GM19438 (cell line): Measurements from ENCODE around the gene EP400.

Source experiments
- ATAC-seq: cut with Tn5 transposase; IDR thresholded peaks from one replicate; pipeline ENCODE4 v1.9.1; 2021; ENCODE audit warnings: low read depth; ENCODE audit not compliant: unreplicated experiment

The EP400 gene

GRCh38 chr12:131912518-131913274 is 37.0 kb upstream of the EP400 start:
- no peak for ATAC-seq

DNA sequence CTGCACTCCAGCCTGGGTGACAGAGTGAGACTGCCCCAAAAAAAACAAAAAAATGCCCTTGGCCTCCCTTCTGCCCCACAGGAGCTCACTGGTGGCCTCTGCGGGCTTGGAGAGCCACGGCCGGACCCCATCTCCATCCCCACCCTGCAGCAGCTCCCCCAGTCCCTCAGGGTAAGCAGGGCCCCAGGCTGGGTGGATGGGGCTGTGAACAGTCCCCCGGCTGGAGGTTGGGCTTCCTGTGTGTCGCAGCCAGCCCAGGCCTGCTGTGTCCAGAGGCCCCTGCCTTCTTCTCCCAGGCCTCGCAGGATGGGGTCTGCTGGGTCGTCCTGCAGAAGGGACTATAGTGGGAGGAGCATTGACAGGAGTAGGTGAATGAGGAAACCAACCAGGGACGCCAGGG is 36.1 kb upstream of the EP400 start:
- no peak for ATAC-seq

- no peak for ATAC-seq
Observed at GRCh38 chr12:131914179-131914702, 35.5 kb upstream of the EP400 start.

GRCh38 chr12:131915000-131915689 is 34.6 kb upstream of the EP400 start:
- no peak for ATAC-seq

DNA sequence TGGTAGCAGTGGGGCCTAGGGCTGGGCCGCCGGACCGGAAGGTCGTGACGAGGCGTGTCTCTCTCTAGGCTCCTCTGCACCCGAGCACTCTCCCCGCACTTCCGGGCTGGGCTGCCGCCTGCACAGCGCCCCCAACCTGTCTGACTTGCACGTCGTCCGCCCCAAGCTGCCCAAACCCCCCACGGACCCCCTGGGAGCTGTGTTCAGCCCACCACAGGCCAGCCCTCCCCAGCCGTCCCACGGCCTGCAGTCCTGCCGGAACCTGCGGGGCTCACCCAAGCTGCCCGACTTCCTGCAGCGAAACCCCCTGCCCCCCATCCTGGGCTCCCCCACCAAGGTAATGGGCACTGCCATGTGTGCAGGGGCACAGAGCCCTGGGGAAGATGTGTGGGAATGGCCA is 33.9 kb upstream of the EP400 start:
- no peak for ATAC-seq

DNA sequence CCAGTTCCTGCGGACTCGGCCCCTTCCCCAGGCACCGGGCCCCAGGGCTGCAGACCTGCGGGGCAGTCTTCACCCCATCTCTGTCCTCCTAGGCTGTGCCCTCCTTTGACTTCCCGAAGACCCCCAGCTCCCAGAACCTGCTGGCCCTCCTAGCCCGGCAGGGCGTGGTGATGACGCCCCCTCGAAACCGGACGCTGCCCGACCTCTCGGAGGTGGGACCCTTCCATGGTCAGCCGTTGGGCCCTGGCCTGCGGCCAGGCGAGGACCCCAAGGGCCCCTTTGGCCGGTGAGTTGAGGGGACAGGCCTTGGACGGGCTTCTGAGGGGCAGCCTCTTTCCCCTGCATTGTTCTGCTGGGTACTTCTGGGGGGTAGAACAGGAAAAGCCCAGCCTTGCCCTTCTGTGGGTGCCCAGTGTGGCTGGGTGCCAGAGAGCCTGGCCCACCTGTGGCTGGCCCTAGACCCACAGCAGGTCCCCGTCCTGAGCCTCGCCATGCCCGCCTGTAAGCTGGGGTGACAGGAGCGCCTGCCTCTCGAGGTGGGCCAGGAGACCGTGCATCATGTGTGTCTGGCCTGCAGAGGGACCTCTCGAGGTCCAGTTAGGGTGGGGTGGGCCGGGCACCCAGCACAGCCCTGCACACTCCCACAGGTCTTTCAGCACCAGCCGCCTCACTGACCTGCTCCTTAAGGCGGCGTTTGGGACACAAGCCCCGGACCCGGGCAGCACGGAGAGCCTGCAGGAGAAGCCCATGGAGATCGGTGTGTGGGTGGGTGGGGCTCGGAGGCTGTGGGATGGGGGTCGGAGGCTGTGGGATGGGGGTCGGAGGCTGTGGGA is 33.2 kb upstream of the EP400 start:
- no peak for ATAC-seq

- ATAC-seq, result no peak
Observed at GRCh38 chr12:131917139-131917710, 32.5 kb upstream of the EP400 start.

DNA sequence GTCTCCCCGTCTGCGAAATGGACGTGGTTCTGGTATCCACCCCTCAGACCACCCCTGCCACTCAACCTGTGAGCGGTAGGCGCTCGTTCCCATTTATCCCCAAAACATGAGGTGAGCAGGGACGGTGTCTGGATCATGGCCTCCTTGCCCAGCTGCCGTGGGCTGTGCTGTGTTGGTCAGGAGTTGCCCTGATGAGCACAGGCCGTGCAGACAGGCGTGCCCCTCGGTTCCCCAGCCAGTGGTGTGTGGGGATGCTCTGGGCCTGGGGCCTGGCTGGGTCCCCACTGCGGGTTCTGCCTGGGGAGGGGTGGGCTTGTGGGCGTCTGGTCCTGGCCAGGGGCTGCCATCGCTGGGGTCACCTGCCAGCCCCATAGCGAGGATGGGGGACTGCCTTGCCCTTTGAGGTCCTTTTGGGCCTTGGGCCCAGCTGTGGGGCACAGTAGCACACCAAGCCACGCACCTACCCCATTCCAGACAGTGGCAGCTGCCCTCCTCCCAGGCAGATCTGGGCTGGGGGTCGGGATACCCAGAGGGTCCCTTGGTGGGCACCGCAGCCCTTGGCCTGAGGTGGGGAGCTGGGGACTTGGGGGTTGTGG is 31.9 kb upstream of the EP400 start:
- no peak for ATAC-seq

GRCh38 chr12:131918311-131919050 is 31.3 kb upstream of the EP400 start:
- no peak for ATAC-seq

- ATAC-seq, result no peak
Observed at GRCh38 chr12:131919051-131919347, 30.7 kb upstream of the EP400 start.

- ATAC-seq, result no peak
Observed at GRCh38 chr12:131919366-131920156, 30.2 kb upstream of the EP400 start.

GRCh38 chr12:131920157-131920508 is 29.6 kb upstream of the EP400 start:
- no peak for ATAC-seq

DNA sequence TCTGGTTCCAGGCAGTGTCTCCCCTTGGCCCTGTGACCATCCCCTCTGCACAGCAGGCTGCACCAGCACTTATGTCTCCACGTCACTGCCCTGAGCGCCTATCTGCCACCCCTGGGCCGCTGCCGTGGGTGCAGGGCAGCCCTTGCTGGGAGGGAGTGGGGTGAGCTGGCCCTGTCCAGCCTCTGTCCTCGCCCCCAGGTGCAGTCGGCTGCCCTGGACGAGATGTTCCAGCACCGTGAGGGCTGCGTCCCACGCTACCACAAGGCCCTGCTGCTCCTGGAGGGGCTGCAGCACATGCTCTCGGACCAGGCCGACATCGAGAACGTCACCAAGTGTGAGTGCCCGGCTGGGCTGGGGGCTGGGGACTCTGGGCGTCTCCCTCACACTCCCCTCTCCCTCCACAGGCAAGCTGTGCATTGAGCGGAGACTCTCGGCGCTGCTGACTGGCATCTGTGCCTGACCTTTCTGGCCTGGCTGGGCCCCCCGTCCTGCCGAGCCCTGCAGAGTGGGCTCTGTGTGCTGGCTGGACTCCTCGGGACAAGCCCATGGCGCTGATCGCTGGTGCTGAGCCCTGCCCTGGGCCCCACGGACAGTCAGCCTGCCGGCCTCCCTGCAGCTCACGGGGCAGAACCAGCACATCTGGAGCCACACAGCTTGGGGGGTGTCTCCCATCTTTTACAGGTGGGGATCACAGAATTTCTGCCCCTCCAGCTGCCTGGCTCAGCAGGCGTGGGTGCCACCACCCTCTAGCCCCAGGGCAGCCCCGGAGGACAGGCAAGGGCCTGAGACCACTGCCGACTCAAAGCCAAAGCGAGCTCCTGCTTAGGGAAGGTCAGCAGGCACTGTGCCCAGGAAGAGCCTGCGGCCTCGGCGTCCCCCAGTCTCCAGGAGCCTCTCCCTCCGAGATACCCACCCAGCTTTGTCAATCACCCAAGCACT is 28.6 kb upstream of the EP400 start:
- ATAC-seq, result no peak

DNA sequence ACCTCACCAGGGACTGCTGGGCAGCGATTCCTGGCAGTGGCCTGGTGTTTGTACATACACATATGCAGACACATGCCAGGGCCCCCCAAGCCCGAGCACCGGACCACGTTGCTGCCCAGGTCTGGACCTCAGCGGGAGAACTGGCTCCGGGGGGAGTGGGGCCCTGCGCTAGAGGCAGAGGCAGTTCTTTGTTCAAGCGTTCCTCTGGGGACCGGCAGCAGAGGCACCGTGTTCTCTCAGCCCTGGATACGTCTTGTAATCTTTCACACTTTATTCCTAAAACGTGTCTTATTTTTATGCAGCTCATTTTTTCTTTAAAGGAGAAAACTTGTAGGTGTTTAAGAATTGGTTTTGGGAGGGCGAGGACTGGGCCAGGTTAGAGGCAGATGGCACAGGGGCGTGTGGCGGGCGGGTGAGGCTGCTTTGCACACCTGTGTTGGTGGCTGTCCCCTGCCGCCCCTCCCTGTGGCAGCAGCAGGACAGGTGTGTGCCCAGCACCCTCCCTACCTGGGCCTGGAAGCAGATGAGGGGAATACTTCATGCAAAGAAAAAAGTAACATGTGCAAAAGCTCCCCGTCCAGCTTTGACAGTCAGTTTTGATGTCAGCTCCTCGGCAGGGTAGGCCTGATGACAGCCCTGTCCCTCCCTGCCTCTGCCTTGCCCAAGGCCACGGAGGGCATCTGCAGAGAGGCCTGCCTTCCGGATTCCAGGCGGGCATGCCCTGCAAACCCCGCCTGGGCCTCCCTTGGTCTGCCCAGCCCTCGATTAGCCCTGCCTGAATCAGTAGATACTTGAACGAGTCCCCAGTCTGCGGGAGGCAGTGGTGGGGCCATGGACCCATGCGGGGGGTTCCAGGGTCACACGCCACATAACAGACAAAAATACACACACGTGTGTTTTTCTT is 27.6 kb upstream of the EP400 start:
- ATAC-seq, result no peak

DNA sequence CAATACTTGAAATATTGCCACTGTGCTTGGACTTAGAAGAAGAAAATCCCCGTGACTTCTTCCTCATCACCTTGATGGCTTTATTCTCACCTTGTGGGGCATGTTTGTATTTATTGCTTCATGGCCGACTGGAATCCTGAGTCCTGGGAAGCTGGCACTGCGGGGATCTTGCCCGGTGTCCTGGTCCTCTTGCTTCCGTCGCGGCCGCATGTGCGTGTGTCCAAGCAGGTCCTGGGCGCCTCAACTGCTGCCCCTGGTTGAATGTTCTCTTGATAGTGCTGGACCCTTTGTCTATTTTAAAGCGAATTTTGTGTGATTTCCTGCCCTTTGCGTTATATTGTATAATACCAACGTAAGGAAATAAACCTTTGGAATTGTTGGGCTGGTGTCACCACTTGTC is 27.0 kb upstream of the EP400 start:
- no peak for ATAC-seq

DNA sequence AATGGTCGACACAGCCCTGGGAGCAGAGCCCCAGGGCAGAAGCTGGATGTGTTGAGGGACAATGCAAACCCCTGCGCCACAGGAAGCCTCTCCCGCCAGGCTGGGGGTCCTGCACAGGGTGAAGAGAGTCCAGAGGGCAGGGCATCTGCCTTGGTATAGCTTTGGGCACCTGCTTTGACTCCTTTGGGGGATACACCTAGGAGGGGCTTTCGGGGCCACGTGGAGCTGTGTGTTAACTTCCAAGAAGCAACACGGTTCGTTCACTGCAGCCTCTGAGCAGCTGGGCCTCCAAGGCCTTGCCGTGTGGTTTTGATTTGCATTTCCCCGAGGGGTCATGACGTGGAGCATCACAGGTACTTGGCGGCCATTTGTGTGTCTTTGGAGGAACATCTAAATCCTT is 26.5 kb upstream of the EP400 start:
- ATAC-seq, result peak; percentile 83
